AG04450 (cell line): Measurements from ENCODE around the gene SPCS2. TPM values are rescaled to one million over a fixed set of nuclear protein-coding genes. Genes with fewer than 3 reads are reported as not detected.

Experiments used
- CTCF ChIA-PET: fragments of 300-600, 350-600 bp; formaldehyde crosslinking; extraction: SDS; loops from one replicate; lab custom pipeline; 2022; ENCODE audit warnings: antibody characterized with exemption, inconsistent platforms; lab: Charles Lee
- POLR2A ChIA-PET: fragments of 350-600 bp; formaldehyde crosslinking; extraction: SDS; loops from one replicate; lab custom pipeline; 2021; ENCODE audit warnings: antibody characterized with exemption, inconsistent platforms; lab: Yijun Ruan, JAX
- DNase-seq: peaks from one replicate; pipeline ENCODE4 v3.0.0-alpha.2; 2011; ENCODE audit warnings: low read depth, low spot score
- H3K27ac ChIP-seq: one replicate; pipeline ENCODE4 v1.5.1; 2012; ENCODE audit warnings: low read depth, low read length, control low read depth
- H3K27me3 ChIP-seq: one replicate; pipeline ENCODE4 v1.6.0; 2012; ENCODE audit warnings: low read length; ENCODE audit not compliant: control insufficient read depth, insufficient read depth
- H3K4me3 ChIP-seq: 2 replicates; pipeline ENCODE4 v1.5.1; 2011; ENCODE audit warnings: mild to moderate bottlenecking, low read depth, low read length, control low read depth
- H3K9me3 ChIP-seq: 2 replicates; pipeline ENCODE4 v1.5.1; 2012; ENCODE audit warnings: low read length; ENCODE audit not compliant: control insufficient read depth, insufficient read depth
- CTCF ChIP-seq: IDR thresholded peaks from 2 replicates; pipeline ENCODE4 v1.5.1; 2011; ENCODE audit warnings: low read depth, low read length, control low read depth, inconsistent platforms
- polyA plus RNA-seq: library from polyadenylated mRNA; depleted of rRNA; stranded (reverse); fragments of >200 nt; gene quantifications from 2 replicates; pipeline ENCODE4 v1.2.3, GENCODE V29; 2011

SPCS2 gene
- polyA plus RNA-seq, 1 experiment, result 195 TPM

- DNase-seq, result no peak
- POLR2A ChIA-PET, result no interaction called here
- H3K27me3 ChIP-seq, result no peaks in the 10 kb centered on the region
- TF ChIP-seq CTCF, result no peak
- no peak overlapping the region for H3K27ac ChIP-seq
- H3K9me3 ChIP-seq, result no peaks in the 10 kb centered on the region
- CTCF ChIA-PET, result no interaction called here
- no peak overlapping the region for H3K4me3 ChIP-seq
Observed at GRCh38 chr11:74966651-74967050, 17.6 kb downstream of the SPCS2 start.

- ChIA-PET CTCF (interaction anchor here (1.3 kb wide), 1 partner anchor 234 kb away, joined by 3 read pairs; no protein-coding TSS in a partner anchor), POLR2A (no interaction called here)
- Histone ChIP-seq H3K27ac (no peak overlapping the region), H3K9me3 (no peaks in the 10 kb centered on the region), H3K27me3 (no peaks in the 10 kb centered on the region), H3K4me3 (no peak overlapping the region)
- no peak for DNase-seq
- no peak for TF ChIP-seq CTCF
Observed at GRCh38 chr11:74970852-74971395, 21.9 kb downstream of the SPCS2 start.

GRCh38 chr11:74971424-74971823, 22.4 kb downstream of the SPCS2 start:
- Histone ChIP-seq H3K27ac (no peak overlapping the region), H3K27me3 (no peaks in the 10 kb centered on the region), H3K9me3 (no peaks in the 10 kb centered on the region), H3K4me3 (no peak overlapping the region)
- POLR2A ChIA-PET, result no interaction called here
- TF ChIP-seq CTCF, result no peak
- no peak for DNase-seq
- CTCF ChIA-PET, result interaction anchor here (1.2 to 1.3 kb wide), 2 partner anchors 51 to 234 kb away, joined by 3 read pairs; no protein-coding TSS in a partner anchor

GRCh38 chr11:74978041-74978440, 29.0 kb downstream of the SPCS2 start:
- H3K4me3 ChIP-seq, result no peak overlapping the region
- H3K27ac ChIP-seq, result no peak overlapping the region
- no peak for TF ChIP-seq CTCF
- POLR2A ChIA-PET, result interaction anchor here (0.9 kb wide), 1 partner anchor 10 kb away, joined by 4 read pairs; no protein-coding TSS in a partner anchor
- no peaks in the 10 kb centered on the region for H3K9me3 ChIP-seq
- CTCF ChIA-PET, result interaction anchor here (0.6 to 1.7 kb wide), 2 partner anchors 53 to 276 kb away, joined by 3 to 4 read pairs; no protein-coding TSS in a partner anchor
- DNase-seq, result no peak
- no peaks in the 10 kb centered on the region for H3K27me3 ChIP-seq

- CTCF ChIA-PET, result no interaction called here
- Histone ChIP-seq H3K9me3 (no peaks in the 10 kb centered on the region), H3K27ac (no peak overlapping the region), H3K4me3 (no peak overlapping the region), H3K27me3 (no peaks in the 10 kb centered on the region)
- DNase-seq, result no peak
- POLR2A ChIA-PET, result no interaction called here
- TF ChIP-seq CTCF, result no peak
Observed at GRCh38 chr11:74980634-74981033, 31.6 kb downstream of the SPCS2 start.
